Measurements from ENCODE around the gene CAPZB.

DNA sequence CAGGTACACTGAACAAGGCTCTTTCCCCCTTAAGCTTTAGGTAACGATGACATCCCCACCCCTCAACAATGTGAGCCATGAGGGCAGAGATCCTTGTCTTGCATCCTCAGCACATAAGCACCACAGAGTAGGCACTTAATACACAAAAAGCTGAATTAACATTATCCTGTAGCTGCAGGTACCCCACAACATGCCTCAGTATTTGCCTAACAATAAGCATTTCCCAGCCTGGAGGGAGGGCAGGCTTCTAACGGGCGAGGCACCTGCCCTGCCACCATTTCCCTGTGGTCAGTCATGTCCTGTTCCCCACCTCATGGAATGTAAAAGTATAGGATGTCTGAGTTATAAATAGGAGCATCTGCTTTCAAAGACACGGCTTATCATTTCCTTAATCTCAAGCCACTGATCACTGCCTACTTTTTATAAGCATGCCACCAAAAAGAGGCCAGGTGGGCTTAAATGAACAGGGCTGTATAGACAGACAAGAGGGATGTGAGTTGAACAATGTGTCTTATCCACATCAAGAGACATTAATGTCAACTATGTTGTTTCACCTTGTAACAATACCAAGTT is 3.4 kb downstream of the CAPZB start:
- TF ChIP-seq, protein P1, sequence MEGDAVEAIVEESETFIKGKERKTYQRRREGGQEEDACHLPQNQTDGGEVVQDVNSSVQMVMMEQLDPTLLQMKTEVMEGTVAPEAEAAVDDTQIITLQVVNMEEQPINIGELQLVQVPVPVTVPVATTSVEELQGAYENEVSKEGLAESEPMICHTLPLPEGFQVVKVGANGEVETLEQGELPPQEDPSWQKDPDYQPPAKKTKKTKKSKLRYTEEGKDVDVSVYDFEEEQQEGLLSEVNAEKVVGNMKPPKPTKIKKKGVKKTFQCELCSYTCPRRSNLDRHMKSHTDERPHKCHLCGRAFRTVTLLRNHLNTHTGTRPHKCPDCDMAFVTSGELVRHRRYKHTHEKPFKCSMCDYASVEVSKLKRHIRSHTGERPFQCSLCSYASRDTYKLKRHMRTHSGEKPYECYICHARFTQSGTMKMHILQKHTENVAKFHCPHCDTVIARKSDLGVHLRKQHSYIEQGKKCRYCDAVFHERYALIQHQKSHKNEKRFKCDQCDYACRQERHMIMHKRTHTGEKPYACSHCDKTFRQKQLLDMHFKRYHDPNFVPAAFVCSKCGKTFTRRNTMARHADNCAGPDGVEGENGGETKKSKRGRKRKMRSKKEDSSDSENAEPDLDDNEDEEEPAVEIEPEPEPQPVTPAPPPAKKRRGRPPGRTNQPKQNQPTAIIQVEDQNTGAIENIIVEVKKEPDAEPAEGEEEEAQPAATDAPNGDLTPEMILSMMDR (IDR thresholded peaks at IDR 0.05; ENCODE audit: low read length) = no peak
- TF ChIP-seq EZH2 (IDR thresholded peaks at IDR 0.05; ENCODE audit: borderline replicate concordance, low read length) = no peak

All from OCI-LY1 (cell line).